HG03439 (cell line): ENCODE measurements around the gene JUNB.

ENCODE experiments used
- ATAC-seq: cut with Tn5 transposase; IDR thresholded peaks from one replicate; pipeline ENCODE4 v1.9.1; 2021; ENCODE audit warnings: mild to moderate bottlenecking, moderate library complexity; ENCODE audit not compliant: unreplicated experiment

JUNB gene

GRCh38 chr19:12791345-12792050 lies at the start of gene JUNB:
TSS of gene JUNB (plus strand) at chr19:12791486. CDS start at chr19:12791772, 286 bp downstream.
- peak; percentile 32 for ATAC-seq

GRCh38 chr19:12745166-12745897 lies 46.0 kb upstream of the JUNB start:
- no peak for ATAC-seq

DNA sequence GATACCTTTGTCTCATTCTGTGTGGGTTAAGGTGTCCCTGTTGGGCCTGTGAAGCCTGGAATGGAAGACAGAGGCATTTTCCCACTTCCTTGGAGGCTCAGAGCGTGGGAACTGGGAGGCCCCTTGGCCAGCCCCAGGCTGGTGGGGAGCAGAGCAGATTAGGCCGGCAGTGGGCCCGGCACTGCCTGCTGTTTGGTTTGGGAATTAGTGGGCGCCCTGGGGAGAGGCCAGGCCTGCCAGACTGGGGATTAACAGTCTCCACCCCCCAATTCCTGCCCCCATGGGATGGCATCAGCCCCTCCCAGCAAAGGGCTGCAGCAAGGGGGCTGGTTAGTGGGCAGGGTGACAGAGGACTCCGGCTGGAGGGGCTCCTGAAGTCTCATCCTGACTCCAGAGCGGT lies 42.8 kb upstream of the JUNB start:
- ATAC-seq = no peak

- no peak for ATAC-seq
Observed at GRCh38 chr19:12749938-12750521, 41.3 kb upstream of the JUNB start.

- no peak for ATAC-seq
Observed at GRCh38 chr19:12750851-12751250, 40.4 kb upstream of the JUNB start.

DNA sequence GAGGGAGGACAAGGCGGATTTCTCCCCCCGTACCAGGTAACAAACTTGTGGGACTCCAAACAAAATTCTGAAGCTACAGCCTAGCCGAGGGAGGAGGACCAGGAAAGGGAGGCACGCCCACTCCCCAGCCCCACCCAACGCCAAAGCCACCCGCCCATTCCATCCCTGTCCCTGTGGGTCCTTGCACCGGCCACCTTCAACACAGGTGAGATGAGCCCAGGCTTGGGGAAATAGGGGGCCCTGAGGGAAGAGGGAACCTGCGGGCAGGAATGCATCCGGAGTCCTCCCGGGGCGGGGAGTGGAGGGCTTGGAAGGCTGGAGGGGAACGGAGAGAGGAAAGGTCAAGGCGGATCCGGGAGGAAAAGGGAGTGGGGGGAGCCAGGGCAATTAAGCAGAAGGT lies 39.7 kb upstream of the JUNB start, which contains the start of gene BEST2:
Gene BEST2 (plus strand): TSS at position 157 of the 400 bp plus-strand sequence. CDS start 802 bp downstream, outside the sequence.
- no peak for ATAC-seq

DNA sequence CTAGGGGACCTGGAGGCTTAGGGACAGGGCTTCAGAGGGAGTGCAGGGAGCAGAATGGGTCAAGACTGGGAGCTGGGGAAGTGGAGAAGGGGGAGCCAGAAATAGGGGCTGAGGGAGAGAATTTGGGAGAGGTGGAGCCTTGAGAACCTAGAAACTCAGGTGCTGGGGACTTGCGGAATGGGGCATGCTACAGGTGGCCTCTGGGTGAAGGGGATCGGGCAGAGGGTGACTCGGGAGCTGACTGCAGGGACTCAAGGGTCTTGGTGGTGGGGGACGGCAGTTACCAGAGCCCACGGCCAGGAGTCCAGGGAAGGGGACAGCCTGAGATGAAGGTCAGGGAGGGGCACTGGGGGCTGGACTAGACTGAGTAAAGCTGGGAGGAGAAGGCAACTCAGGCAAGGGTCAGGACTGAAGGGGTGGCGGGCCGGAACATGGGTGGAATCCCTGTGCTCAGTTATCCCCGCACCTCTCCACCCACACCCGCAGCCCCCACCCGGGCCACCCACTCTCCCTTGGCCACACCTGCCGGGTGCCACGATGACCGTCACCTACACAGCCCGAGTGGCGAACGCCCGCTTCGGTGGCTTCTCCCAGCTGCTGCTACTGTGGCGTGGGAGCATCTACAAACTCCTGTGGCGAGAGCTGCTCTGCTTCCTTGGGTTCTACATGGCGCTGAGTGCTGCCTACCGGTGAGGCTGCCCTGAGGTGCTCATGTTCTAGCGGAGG lies 39.1 kb upstream of the JUNB start:
- no peak for ATAC-seq

GRCh38 chr19:12754465-12755196 lies 36.7 kb upstream of the JUNB start:
- ATAC-seq = no peak

DNA sequence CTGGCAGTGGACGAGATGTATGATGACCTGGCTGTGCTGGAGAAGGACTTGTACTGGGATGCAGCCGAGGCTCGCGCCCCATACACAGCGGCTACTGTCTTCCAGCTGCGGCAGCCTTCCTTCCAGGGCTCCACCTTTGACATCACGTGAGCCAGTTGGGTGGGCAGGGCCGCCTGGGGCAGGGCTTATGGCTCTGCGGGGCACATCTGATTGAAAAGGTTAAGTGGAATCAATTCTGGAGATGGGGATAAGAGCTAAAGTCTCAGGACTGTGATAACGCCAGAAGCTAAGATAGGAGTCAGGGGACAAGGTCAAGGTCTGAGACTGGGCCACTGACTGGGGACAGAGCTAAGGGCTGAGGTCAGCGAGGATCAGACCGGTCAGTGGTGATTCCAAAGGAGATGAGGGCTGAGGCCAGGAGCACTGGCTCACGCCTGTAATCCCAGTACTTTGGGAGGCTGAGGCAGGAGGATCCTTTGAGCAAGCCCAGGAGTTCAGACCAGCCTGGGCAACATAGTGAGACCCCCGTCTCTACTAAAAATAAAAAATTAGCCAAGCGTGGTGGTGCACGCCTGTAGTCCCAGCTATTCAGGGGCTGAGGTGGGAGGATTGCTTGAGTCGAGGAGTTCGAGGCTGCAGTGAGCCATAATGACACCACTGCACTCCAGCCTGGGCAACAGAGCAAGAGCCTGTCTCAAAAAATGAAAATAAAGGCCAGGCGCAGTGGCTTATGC lies 35.0 kb upstream of the JUNB start:
- no peak for ATAC-seq

GRCh38 chr19:12757544-12758274 lies 33.6 kb upstream of the JUNB start:
- no peak for ATAC-seq

DNA sequence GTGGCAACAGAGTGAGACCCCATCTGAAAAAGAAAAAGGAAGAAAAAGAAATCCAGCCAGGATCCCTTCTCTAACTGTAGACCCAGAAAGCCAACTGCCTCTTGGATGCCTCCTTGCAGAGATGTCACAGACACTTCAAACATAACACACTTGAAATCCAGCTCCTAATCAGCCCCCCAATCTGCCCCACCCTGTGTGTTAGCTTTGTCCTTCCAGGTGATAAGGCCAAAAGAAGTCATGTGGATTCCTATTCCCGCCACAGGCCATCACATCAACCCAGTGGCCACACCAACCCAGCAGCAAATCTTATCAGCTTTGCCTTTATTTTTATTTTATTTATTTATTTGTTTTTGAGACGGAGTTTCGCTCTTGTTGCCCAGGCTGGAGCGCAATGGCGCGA lies 31.6 kb upstream of the JUNB start:
- no peak for ATAC-seq

DNA sequence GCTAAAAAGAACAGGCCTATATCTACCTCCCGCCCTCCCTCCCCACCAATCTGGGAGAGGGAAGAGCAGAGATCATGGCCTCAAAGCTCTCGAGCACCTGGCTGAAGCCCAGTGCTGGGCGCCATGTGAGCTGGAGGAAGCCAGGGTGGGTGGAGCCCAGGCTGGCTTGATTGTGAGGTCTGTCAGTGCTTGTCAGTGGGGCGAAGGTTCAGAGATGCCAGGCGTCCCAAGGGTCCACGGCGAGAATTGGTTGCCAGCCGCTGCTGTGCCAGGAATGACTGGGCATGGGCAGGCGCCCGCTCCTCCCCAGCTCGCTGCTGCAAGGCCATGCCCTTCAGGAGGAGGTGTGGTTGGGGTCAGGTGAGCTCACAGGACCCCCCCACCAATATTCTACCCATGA lies 28.2 kb upstream of the JUNB start:
- ATAC-seq = no peak

DNA sequence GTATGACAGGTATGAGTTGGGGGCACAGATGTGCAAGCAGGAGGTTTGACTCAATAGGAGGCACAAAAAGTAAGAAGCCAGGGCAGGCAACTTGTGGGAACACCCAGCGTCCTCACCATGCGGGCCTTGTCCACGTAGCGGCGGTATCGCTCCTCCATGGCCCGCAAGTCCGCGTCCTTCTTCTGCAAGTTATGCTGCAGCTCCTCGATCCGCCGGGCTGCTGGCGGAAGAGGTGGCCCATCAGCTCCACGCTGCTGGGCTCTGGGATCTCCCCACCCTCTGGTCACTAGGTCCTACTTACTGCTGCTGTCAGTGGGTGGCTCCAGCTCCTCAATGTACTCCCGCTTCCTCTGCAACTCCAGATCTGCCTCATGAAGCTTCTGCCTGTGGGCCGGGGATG lies 26.6 kb upstream of the JUNB start:
- ATAC-seq = no peak

- ATAC-seq = no peak
Observed at GRCh38 chr19:12766051-12766521, 25.2 kb upstream of the JUNB start.

- ATAC-seq = no peak
Observed at GRCh38 chr19:12767150-12767549, 24.1 kb upstream of the JUNB start.

DNA sequence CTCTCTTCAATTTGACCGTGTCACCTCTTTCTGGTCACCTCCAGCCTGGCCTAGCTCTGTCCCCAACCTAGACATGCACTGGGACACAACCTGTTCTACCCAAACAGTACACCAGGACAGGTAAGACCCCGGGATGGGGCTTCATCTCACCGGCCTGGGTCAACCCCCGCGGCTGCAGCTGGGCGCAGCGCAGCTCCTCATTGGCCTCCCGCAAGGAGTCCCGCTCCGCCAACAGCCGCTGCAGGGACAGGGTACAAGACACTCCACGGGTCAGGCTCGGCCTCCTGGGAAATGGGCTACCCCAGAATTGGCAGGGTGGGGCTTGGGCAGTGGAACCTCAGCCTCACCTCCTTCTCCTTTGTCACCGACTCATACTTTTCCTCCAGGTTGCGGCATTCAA lies 23.6 kb upstream of the JUNB start:
- no peak for ATAC-seq

DNA sequence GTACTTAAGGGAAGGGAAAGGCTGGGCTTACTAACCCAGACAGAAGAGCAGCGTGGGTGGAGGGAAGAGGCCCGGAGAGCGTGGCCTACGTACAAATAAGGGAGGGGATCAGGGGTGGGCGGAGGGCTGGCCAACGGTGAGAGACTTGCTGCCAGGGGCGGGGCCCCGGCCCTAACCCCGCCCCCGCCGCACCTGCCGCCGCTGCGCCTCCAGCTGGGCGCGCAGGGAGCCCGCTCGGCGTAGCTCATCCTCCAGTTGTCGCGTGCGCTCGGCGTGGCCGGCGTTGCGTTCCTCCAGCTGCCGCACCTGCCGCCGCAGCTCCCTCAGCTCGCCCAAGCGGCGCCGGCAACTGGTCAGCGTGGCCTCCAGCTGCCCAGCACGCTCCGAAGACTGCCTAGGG lies 21.6 kb upstream of the JUNB start:
- ATAC-seq = no peak

GRCh38 chr19:12770922-12771321 lies 20.4 kb upstream of the JUNB start:
- ATAC-seq = no peak

- no peak for ATAC-seq
Observed at GRCh38 chr19:12772323-12772722, 19.0 kb upstream of the JUNB start.
